Retinal pigment epithelial cell (primary cell): ENCODE data around the gene LTF.

Source experiments
- DNase-seq: peaks from one replicate; pipeline ENCODE4 v3.0.0-alpha.2; 2010; ENCODE audit warnings: low read depth
- H3K4me3 ChIP-seq: 2 replicates; pipeline ENCODE4 v1.5.1; 2011; ENCODE audit warnings: mild to moderate bottlenecking, low read length, control low read depth, moderate library complexity
- CTCF ChIP-seq: conservative IDR thresholded peaks from 2 replicates; pipeline ENCODE4 v1.5.1; 2011; ENCODE audit warnings: low read depth, low read length, control low read depth, inconsistent platforms

Gene LTF

GRCh38 chr3:46489381-46489780 is 24.7 kb upstream of the LTF start:
- DNase-seq = no peak
- TF ChIP-seq CTCF = no peak
- H3K4me3 ChIP-seq = no peak overlapping the region

DNA sequence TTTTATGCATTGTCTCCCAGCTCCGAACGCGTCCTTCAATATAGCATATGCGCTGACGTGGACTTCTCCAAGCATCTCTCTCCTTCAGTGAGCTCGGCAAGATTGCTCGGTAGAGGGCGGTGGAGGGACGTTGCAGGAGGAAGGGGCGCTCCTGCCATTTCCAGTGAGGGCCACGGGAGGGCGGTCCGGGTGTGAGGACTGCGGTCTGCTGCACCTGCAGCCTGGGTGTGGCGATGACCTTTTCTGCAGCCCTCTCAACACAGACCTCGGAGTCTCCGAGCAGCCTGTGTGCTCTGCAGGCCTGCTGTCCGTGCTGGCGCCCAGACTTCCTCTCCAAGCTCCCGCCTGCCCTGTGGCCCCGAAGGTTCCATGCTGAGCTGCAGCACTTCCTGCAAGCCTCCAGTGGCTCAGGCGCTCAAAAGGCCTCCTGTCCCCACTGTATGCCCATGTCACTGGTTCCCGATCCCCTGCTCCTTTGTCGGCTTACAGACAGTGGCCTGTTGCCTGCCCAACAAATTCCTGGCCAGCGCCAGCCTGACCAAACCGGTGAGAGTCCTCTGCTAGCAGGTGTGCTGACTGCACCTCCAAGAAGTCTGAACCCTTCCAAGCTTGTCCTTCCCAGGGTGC is 24.1 kb upstream of the LTF start:
- peak; percentile 100 for TF ChIP-seq CTCF
- H3K4me3 ChIP-seq = no peak overlapping the region
- peak; percentile 63 for DNase-seq

- no peak for TF ChIP-seq CTCF
- no peak for DNase-seq
- H3K4me3 ChIP-seq = no peak overlapping the region
Measured at GRCh38 chr3:46485779-46486175, 21.1 kb upstream of the LTF start.

- H3K4me3 ChIP-seq = no peak overlapping the region
- TF ChIP-seq CTCF = no peak
- no peak for DNase-seq
Measured at GRCh38 chr3:46484911-46485778, 20.4 kb upstream of the LTF start.

GRCh38 chr3:46484388-46484787 is 19.7 kb upstream of the LTF start:
- DNase-seq = no peak
- no peak for TF ChIP-seq CTCF
- H3K4me3 ChIP-seq = no peak overlapping the region

- H3K4me3 ChIP-seq = no peak overlapping the region
- no peak for TF ChIP-seq CTCF
- DNase-seq = no peak
Measured at GRCh38 chr3:46483825-46484224, 19.1 kb upstream of the LTF start.
